Activated CD4-positive, alpha-beta T cell treated with anti-CD3 and anti-CD28 coated beads, Interleukin-2, Interleukin-6, amounts not matched to agents 100 ng/mL and 50 ng/mL, durations not matched to agents 16 hours and 8 hours (primary cell): Measurements from ENCODE around the gene JUN.

Source experiments
- DNase-seq: peaks from one replicate; pipeline ENCODE4 v3.0.0-alpha.2; 2020

Gene JUN

DNA sequence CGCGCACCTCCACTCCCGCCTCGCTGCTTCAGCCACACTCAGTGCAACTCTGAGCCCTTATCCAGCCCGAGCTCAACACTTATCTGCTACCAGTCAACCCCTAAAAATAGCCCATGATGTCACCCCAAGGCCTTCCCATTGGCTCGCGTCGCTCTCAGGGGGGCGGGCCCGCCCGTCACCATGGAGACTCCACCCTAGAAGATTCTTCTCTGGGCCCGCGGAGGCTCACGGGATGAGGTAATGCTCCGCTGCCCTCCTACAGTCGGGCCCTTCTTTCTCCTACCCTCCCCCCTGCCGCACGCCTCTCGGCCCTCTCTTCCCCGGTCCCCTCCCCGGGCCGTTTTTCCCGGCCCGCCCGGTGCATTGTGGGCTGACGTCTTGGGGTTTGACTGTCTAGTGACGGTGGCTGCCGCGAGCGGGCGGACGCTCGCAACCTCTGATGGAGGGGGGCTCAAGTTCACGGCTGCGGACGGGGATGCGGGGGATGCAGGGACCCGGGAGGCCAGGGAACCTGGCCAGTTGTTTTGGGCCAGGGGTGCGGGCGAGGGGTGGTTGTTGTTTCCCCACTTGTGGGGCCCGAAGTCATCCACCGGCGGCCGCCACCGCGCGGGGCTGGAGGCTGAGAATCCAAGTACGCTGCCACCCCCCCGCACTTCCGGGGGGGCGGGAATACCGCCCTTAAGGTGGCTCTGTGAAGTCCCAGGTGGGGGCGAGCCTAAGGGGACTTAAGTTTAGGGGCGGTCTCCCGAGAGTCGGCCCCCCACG is at the start of gene JUN:
Gene JUN (minus strand): TSS at position 55 of the 765 bp plus-strand sequence. CDS start 977 bp downstream, outside the sequence.
- peak; percentile 99 for DNase-seq

DNA sequence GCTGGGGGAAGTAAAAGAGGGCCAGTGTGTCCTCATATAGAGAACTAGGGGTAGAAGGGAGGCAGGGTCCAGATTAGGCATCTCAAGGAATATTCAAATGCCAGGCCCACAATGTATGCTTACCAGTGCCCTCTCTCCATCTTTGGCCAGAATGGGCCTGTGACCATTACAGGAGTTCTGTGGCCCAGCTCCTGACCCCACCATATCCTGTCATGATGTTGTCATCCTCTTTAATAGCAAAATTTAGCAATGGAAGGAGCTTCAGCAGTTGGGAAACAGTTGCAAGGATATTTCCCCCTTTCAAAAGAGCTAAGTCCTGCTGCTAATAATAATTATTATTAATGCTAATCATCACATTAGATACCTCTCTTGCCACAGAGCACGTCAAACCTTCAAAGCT is 49.3 kb upstream of the JUN start:
- DNase-seq, result no peak

DNA sequence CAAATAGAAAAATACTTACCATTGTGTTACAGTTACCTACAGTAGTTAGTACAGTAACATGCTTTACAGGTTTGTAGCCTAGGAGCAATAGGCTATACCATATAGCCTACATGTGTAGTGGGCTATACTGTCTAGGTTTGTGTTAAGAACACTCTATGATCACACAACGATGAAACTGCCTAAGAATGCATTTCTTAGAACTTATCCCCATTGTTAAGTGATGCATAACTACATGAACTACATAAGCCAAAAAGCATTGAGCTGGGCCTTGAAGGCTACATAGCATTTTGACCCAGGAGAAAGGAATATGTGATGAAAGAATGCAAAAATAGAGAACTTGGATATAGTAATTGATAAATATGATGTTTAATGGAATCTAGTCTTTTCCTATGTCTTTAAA is 46.4 kb upstream of the JUN start:
- no peak for DNase-seq

DNA sequence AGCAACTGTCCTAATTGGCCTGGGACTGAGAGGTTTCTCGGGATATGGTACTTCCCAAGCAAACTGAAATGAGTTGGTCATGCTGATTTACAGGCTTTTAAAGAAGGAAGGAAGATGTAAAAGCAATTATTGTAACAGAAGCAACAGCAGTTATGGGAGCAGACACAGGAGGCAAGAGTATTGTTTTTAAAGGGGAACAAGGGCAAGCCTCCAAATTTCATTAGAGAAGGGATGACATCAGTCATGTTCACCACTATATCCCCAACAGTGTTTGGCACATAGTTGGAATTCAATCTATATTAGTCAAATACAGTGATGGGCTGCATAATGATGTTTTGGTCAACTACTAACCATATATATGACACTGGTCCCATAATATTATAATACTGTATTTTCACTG is 46.0 kb upstream of the JUN start:
- DNase-seq, result no peak

DNA sequence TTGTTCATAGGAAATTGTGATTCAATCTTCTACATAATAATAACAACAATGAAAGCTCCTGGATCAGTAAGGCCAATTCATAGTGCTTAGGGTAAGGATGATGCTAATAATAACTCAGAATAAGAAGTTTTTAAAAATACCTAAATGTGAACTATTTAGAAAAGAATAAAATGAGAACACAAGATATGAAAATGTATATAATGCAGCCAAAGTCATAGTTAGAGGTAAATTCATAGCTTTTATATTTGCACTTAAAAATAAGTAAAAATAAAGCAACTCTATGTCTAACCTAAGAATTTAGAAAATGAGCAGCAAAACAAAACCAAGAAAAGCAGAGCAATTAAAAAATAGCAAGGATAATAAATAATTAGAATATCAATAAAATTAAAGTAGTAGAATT is 43.5 kb upstream of the JUN start:
- DNase-seq, result no peak

DNA sequence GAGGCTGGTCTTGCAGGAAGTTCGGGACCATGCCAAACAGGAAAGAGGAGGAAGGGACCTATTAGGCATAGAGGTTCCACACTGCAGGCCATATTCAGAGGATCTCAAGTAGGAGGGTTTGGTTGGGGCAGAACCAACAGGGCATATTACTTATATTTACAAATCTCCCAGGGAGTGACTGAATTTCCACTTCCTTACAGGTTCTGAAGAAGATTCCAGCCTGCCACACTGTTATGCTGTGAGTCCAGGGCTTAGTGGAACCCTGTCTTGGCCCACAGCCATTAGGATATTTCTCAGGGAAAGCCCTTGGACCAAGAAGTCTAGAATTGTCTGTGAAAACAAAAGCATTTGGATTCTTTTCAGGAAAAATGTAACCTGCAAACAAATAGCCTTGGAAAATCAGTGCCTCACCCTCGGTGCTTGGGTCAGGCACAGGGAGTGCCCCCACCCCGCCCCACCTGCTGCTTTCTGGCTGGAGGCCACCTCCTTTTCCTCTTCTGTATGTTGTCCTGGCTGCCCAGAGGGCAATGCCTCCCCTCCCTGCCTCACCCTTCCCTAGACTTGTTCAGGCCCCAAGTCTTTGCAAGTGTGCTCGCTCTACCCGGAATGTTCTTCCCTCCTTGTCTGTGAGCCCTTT is 41.0 kb upstream of the JUN start:
- no peak for DNase-seq

DNA sequence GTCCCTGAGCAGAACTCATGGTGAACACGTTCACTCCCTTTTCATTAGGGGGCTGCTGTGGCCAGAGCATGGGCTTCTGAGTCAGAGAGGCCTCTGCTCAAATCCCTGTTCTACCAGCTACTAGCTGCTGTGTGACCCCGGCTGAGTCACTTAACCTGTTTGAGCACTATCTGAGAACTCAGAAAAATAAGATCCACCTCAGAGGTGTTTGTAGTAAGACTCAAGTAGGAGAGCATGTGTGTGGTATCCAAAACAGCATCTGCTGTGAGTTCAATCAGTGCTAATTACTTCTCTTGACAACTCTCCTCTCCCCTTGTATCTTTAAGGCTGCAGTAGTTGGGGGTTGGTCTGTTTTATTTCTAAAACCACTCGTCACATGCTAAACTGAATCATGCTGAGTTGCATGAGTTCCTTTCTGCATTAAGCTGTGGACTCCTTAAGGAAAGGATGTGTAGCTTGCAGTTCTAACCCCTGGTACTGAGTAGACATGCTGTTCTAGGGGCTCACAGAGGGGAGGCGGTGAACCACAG is 39.7 kb upstream of the JUN start:
- no peak for DNase-seq

DNA sequence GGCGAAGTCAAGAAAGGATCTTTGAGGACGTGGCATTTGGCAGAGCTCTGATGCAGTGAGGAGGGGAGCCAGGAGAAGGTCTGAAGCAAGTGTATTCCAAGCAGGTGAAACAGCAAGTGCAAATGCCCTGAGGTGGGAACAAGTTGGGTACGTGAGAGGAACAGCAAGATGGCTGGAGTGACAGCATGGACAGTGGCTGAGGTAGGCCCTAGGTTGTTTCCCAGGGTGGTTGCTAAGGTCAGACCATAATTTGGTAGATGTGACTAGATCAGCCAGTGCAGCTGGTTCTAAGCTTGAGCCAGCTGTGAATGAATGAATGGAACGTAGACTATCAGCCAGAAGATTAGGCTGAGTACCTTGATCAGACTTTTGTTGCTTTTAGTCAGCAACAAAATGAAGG is 37.5 kb upstream of the JUN start:
- no peak for DNase-seq

DNA sequence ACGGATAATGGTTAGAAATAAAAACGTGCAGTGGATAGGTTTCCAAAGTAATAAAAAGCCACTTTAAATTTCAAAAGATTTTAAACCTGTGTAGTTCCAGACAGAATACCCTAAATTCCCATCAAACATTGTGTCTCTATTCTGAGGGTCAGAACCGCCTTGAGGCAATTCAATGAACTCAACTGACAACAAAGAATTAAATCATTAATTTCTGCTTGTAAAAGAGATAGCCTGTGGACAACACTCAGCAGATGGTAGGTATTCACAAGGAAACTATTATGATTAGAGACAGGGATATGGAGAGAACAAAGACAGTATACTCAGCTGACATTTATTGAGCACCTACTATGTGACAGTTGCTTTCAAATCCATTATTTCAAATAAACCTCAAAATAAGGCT is 35.1 kb upstream of the JUN start:
- DNase-seq, result no peak

DNA sequence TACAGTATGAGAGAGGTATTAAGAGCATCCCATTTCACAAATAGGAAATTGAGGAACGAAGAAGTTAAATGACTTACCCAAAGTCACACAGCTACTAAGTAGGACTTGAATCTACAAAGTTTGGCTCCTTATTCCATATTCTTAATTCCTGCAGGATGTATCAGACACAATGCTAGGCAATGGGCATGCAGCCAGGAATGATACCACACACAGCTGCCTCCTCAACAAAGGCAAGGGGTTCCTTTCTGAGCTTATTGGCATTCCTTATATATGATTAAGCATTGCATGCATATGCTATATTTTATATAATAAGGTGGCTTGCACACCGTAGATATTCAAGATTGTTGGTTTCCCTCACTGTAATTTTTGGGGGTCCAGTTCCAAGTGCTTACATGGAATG is 34.2 kb upstream of the JUN start:
- no peak for DNase-seq

DNA sequence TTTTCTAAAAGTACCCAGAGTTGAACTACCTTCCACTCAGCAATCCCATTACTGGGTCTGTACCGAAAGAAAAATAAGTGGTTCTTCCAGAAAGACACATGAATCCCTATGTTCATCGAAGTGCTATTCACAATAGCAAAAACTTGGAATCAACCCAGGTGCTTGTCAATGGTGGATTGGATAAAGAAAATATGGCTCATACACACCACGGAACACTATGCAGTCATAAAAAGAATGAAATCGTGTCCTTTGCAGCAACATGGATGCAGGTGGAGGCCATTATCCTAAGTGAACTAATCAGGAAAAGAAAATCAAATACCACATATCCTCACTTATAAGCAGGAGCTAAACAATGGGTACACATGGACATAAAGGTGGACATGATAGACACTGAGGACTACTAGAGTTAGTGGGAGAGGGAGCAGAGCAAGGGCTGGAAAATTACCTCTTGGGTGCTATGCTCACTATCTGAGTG is 32.9 kb upstream of the JUN start:
- DNase-seq, result no peak

DNA sequence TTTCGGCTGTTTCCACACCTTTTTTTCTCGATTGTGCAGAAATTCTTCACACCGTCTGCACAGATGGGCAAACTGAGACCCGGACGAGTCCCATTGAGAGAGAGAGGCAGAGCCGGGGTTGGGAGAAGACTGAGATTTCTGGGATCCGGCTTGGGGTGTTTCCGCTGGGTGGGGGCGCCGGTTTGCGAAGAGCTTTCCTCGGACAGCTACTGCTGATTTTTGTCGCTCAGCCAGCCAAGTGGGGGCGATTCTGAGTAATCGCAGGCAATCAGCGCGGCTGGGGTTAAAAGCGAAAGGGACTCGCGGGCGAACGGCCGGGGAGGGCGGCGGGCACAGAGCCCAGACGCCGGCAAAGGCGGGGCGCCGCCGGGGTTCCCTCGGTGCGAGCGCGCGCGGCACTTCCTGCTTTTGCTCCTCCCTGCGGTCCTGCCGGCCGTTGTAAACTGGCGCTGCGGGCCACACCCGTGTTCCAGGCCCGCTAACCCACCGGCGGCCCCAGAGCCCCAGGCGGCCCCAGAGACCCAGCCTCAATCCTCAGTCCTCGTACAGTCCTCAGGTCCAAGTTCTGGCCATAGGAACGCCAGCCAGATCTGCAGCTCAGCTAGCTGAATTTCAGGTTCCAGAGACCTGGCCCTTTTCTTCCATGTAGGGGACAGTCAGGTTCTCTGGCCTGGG is 32.4 kb upstream of the JUN start:
- peak; percentile 92 for DNase-seq

DNA sequence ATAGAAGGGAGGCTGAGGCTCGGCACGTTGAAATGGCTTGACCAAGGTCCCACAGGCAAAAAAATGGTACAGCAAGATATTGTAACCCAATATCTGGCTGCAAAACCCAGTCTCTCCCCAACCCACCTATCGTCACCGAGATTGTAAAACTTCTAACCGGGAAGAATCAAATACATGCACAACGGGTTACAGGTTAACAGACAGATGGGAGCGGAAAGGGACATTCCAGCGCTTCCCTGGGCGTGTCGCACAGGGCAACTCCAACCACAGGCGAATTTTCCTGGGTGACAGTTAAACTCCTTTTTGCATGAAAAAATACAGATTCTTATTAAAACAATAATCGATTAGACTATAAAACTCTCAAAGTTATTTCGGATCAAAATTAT is 31.8 kb upstream of the JUN start:
- peak; percentile 10 for DNase-seq

DNA sequence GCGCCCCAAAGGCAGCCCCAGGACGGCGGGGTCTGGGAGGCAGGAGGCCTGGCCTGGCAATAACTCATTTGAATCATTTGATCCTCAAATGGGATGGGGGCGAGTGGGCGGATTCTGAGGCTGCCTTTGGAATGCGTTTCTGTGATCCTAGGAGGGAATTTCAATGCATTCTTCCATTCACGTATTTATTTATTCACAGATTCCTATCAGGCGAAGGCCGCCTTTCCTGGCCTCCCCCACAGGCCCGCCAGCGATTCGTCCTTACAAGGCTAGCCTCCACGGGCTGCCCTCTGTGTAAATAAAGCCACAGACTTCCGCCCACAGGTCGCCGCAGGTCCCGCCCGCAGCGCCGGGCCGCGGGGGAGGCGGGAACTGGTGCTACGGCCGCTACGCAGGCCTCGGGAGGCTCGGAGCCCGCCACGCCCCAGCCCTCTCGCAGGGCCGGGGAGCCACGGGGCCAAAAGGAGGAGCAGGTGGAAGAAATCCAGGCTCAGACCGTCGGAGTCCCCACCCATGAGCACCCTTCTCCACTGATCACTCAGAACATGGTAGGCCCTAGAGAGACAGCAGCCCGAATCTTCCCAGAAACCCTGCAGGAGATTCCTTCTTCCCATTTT is 31.3 kb upstream of the JUN start:
- peak; percentile 73 for DNase-seq

DNA sequence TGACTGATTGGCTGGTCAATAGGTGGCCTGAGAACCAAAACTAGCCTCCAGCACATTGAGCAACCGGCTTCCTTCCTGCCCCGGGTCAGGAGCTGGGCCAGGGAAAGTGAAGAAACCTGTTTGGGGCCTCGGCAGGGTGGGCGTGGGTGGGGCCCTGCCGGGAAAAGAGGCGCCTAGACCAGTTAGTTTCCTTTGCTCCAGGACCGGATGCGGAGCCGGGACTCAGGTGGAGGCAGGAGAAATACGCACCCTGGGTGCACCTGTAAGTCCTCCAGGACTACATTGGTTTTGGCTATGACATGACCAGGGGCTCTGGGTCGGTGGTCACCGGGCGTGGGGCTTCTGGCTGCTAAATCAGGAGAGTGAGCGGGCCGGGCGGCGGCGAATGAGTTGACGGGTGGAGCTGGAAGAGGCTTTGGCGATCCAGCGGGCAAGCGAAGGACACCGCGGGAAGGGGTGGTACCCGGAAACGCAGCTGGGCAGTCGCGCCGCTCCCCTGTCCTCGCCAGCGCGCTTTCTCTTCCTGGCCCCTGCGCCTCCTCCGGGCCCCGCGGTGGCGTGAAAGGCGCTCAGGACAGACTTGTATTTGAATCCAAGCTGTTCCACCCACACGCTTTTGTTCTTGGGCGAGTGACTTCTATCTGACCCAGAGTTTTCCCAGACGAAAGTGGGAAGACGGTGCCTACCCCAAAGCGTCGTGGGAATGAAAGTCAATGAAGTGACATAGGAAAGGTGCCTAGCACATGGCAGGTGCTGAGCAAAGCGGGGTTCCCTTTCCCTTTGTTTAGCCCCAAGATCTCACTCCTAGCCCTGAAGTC is 30.6 kb upstream of the JUN start:
- no peak for DNase-seq

DNA sequence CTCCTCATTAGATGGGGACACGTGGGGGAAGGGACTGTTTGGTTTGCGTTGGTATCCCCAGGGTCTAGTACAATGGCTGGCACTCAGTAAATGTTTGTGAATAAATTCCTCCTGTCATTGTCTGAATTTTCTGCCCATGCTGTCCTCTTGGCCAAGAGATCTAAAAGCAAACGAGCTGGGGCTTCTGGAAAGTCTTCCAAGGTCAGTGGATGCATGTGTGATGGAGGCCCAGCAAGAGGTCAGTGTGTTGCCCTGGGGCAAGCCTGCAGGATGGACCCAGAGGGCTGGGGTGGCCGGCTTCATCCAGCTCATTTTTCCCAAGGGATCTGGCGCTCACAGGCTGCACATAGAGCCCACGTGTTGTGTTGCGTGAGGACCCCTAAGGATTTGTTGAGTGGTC is 30.0 kb upstream of the JUN start:
- no peak for DNase-seq

DNA sequence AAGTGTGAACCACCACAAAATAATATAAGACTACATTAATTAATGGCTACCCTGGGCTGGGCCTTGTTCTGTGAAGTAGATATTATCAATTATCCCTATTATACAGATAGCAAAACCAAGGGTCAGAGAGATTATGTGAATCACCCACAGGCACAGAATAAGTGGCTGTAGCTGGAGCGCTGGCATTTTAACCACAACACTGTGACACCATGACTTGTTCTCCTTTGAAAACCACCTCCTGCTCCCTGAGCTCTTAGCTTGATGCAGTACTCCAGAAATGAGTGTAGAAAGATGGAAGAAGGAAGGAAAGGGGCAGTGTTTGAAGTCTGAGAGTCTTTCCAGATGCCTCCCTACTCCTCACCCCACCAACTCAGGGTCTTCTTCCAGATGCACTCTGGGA is 29.5 kb upstream of the JUN start:
- peak; percentile 8 for DNase-seq

DNA sequence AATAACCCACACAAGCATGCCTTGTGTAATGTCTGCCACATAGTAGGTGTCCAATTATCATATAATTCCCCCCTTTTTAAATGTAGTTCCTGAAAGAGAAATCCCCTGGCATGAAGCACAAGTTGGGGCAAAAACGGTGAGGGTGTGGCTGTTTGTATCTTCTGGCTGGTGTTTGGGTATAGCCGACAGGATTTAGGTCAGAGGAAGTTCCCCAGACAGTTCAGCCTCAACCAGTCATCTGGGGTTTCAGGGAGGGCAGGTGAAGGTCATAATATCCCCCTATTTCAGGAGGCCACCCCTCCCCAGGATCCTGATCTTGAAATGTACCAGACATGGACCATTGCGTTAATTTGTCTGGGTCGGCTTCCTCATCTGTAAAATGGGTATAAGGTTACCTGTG is 29.1 kb upstream of the JUN start:
- peak; percentile 12 for DNase-seq

DNA sequence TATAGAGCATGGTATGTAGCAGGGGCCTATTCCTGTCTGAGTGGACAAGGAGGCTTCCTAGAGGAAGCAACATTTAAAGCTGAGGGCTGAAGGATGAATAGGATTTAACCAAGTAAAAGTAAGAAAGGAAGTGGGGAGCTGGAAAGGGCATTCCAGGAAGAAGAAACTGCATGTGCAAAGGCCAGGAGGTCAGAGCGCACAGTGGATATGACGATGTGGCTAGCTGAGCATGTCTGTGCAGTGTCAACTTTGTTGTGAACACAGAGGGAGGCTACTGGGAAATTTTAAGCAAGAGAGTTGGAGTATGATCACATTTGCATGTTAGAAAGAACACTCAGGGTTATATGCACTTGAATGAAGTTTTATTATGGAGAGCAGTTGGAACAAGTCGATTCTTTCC is 28.6 kb upstream of the JUN start:
- no peak for DNase-seq

DNA sequence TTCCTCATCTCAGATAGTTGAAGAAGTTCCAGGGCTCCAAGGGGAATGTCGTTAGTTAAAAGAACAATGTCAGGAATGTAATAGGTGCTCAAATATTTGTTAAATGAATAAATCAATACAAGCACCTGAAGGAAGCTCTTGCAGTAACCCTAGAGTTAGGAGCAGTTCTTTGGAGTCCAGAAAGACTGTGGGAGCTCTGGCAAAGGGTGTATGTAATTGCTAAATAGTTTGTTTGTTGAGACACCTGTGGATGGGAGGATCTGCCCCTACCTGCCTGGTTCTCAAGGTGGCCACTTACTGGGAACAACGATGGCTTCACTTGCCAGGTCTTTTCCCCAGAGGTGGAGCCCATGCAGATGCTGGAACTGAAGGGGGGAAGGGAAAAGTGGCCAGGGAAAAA is 27.5 kb upstream of the JUN start:
- DNase-seq, result no peak

DNA sequence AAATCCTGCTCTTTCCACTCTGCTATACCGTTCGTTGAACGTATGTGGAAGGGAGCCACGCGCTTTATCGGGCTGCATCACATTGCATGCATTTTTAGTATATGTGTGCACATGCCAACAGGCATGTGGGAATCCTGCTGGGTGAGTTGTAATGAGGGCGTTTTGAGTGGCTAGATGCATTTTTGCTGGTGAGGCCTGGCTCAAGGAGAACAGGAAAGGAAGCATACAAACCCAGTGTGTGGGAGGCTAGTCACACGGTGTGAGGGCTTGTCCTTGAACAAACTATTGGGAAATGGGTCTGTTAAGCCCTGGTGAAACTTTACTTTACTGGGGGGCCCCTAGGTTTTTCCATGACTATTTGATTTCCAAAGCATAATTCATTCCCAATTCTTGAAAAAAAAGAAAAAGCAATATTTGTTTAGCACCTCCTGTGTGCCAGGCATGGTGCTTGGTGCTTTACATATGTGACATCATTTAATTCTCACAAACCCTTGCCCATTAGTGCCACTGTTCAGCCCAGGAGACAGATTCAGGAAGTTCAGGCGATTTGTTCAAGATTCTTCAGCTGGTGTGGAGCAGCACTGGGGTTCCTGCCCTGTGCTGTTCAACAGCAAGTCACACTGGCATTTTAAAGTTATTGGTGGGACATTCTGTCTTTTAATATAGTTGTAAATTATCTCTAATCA is 25.6 kb upstream of the JUN start:
- no peak for DNase-seq

DNA sequence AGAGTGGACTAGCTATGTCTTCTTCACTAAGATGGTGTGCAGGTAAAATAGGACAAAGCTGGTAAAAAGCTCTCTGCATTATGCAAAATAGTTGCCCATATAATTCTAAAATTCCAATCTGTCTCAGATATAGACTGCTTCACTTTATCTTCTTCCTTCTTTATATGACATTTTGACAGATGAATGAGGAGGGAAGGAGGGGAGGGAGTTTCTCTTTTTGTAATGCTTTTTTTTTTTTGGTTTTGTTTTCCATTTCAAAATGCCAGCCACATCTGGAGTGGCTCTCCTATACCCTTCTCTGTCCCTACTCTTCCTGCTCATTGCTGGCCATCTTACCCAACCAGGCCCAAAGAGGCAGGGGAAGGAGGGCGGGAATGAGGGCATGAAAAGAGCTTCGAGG is 24.2 kb upstream of the JUN start:
- DNase-seq, result no peak
